ACC112 (cell line): ENCODE measurements around the gene CEP70.
"Not testable (repeated sequence)": the region's sequence is repeated elsewhere in the genome, so short reads cannot be mapped to it uniquely, and the experiment has no call there.

Experiments
- H2AFZ ChIP-seq: fragments of 200-600 bp; sonication (generic); one replicate; pipeline ENCODE4 v1.6.0; 2017; ENCODE audit warnings: antibody characterized with exemption, low read length; ENCODE audit not compliant: unreplicated experiment
- H3K27ac ChIP-seq: fragments of 200-600 bp; sonication (generic); 2 replicates; pipeline ENCODE4 v1.5.1; 2014; ENCODE audit warnings: low read depth, mild to moderate bottlenecking, antibody characterized with exemption, low read length, moderate library complexity
- H3K27me3 ChIP-seq: fragments of 200-600 bp; sonication (generic); 2 replicates; pipeline ENCODE4 v1.6.1; 2014; ENCODE audit warnings: mild to moderate bottlenecking, antibody characterized with exemption, low read length, moderate library complexity, mixed read lengths; ENCODE audit not compliant: insufficient read depth
- H3K36me3 ChIP-seq: fragments of 200-600 bp; sonication (generic); 2 replicates; pipeline ENCODE4 v1.6.1; 2016; ENCODE audit warnings: mild to moderate bottlenecking, antibody characterized with exemption, low read length, moderate library complexity, mixed read lengths; ENCODE audit not compliant: insufficient read depth
- H3K4me1 ChIP-seq: fragments of 200-600 bp; sonication (generic); one replicate; pipeline ENCODE4 v1.6.1; 2016; ENCODE audit warnings: low read length, mixed read lengths; ENCODE audit not compliant: insufficient read depth, unreplicated experiment, control insufficient read depth
- H3K4me3 ChIP-seq: fragments of 200-600 bp; sonication (generic); 2 replicates; pipeline ENCODE4 v1.5.1; 2014; ENCODE audit warnings: mild to moderate bottlenecking, low read depth, low read length
- H3K79me2 ChIP-seq: fragments of 200-600 bp; sonication (generic); one replicate; pipeline ENCODE4 v1.6.0; 2016; ENCODE audit warnings: low read length; ENCODE audit not compliant: control insufficient read depth, unreplicated experiment, insufficient read depth

The CEP70 gene

GRCh38 chr3:138588445-138588844, 5.6 kb downstream of the CEP70 start:
- Histone ChIP-seq H3K27me3 (no peaks in the 10 kb centered on the region), H2AFZ (no peak overlapping the region), H3K79me2 (peaks cover 5% of the 10 kb centered on the region), H3K4me1 (peaks cover 4% of the 10 kb centered on the region), H3K27ac (no peak overlapping the region), H3K4me3 (no peak overlapping the region), H3K36me3 (0 out of 2 replicates have a peak, but pooled peaks cover 3% of the 10 kb centered on the region)

GRCh38 chr3:138587374-138587773, 6.7 kb downstream of the CEP70 start:
- H3K27ac ChIP-seq: no peak overlapping the region
- H3K36me3 ChIP-seq: 0 out of 2 replicates have a peak, but pooled peaks cover 3% of the 10 kb centered on the region
- H2AFZ ChIP-seq: no peak overlapping the region
- H3K79me2 ChIP-seq: peaks cover 2% of the 10 kb centered on the region
- H3K4me1 ChIP-seq: no peaks in the 10 kb centered on the region
- H3K4me3 ChIP-seq: no peak overlapping the region
- no peaks in the 10 kb centered on the region for H3K27me3 ChIP-seq

GRCh38 chr3:138578961-138579574, 15.0 kb downstream of the CEP70 start:
- H2AFZ ChIP-seq: no peak overlapping the region
- H3K4me1 ChIP-seq: peaks cover 4% of the 10 kb centered on the region
- peaks cover 16% of the 10 kb centered on the region for H3K79me2 ChIP-seq
- H3K27ac ChIP-seq: no peak overlapping the region
- H3K36me3 ChIP-seq: no peaks in the 10 kb centered on the region
- H3K27me3 ChIP-seq: no peaks in the 10 kb centered on the region
- H3K4me3 ChIP-seq: no peak overlapping the region

GRCh38 chr3:138578141-138578540, 15.9 kb downstream of the CEP70 start:
- H3K27ac ChIP-seq: peak overlapping the region; percentile 9; the same call in 1 of the 2 replicates
- H3K79me2 ChIP-seq: peaks cover 16% of the 10 kb centered on the region
- H3K4me1 ChIP-seq: peaks cover 4% of the 10 kb centered on the region
- H3K27me3 ChIP-seq: no peaks in the 10 kb centered on the region
- peak overlapping the region; percentile 25; the same call in 1 of the 2 replicates for H3K4me3 ChIP-seq
- peaks cover 5% of the 10 kb centered on the region; the same call in 1 of the 2 replicates for H3K36me3 ChIP-seq
- peak overlapping the region; percentile 89 for H2AFZ ChIP-seq

- Histone ChIP-seq H3K27me3 (no peaks in the 10 kb centered on the region), H3K4me3 (no peak overlapping the region), H2AFZ (no peak overlapping the region), H3K36me3 (peaks cover 12% of the 10 kb centered on the region), H3K27ac (no peak overlapping the region), H3K79me2 (peaks cover 4% of the 10 kb centered on the region), H3K4me1 (peaks cover 3% of the 10 kb centered on the region)
These were observed 20.9 kb downstream of the CEP70 start for GRCh38 chr3:138573138-138573537.

GRCh38 chr3:138569624-138570023, 24.4 kb downstream of the CEP70 start:
- peaks cover 12% of the 10 kb centered on the region for H3K36me3 ChIP-seq
- not testable (repeated sequence) for H3K79me2 ChIP-seq

GRCh38 chr3:138569090-138569489, 25.0 kb downstream of the CEP70 start:
- H3K27me3 ChIP-seq: no peaks in the 10 kb centered on the region
- no peak overlapping the region for H3K4me3 ChIP-seq
- H3K36me3 ChIP-seq: peaks cover 12% of the 10 kb centered on the region

More at GRCh38 chr3:138569624-138570023, 24.4 kb downstream of the CEP70 start:
- not testable (repeated sequence) for H3K4me3 ChIP-seq, H3K27ac ChIP-seq, H3K4me1 ChIP-seq, H2AFZ ChIP-seq, H3K27me3 ChIP-seq

GRCh38 chr3:138567403-138567802, 26.7 kb downstream of the CEP70 start:
- no peaks in the 10 kb centered on the region for H3K27me3 ChIP-seq
- no peak overlapping the region for H3K27ac ChIP-seq
- no peaks in the 10 kb centered on the region for H3K79me2 ChIP-seq
- H2AFZ ChIP-seq: no peak overlapping the region
- H3K4me1 ChIP-seq: no peaks in the 10 kb centered on the region
- H3K36me3 ChIP-seq: peaks cover 4% of the 10 kb centered on the region; the same call in 1 of the 2 replicates
- H3K4me3 ChIP-seq: no peak overlapping the region

More at GRCh38 chr3:138569090-138569489, 25.0 kb downstream of the CEP70 start:
- Histone ChIP-seq H2AFZ (no peak overlapping the region), H3K4me1 (no peaks in the 10 kb centered on the region), H3K27ac (no peak overlapping the region), H3K79me2 (no peaks in the 10 kb centered on the region)

GRCh38 chr3:138566293-138566692, 27.8 kb downstream of the CEP70 start:
- H3K27me3 ChIP-seq, H2AFZ ChIP-seq, H3K4me3 ChIP-seq, H3K4me1 ChIP-seq, H3K27ac ChIP-seq, H3K79me2 ChIP-seq, H3K36me3 ChIP-seq: not testable (repeated sequence)

- not testable (repeated sequence) for H3K79me2 ChIP-seq, H3K4me3 ChIP-seq, H3K4me1 ChIP-seq, H3K36me3 ChIP-seq, H2AFZ ChIP-seq, H3K27me3 ChIP-seq, H3K27ac ChIP-seq
These were observed 31.2 kb downstream of the CEP70 start for GRCh38 chr3:138562902-138563301.

GRCh38 chr3:138560501-138560900, 33.6 kb downstream of the CEP70 start:
- no peaks in the 10 kb centered on the region for H3K79me2 ChIP-seq
- no peak overlapping the region for H3K4me3 ChIP-seq
- no peaks in the 10 kb centered on the region for H3K4me1 ChIP-seq
- no peak overlapping the region for H3K27ac ChIP-seq
- no peaks in the 10 kb centered on the region for H3K27me3 ChIP-seq
- H3K36me3 ChIP-seq: peaks cover 4% of the 10 kb centered on the region; the same call in 1 of the 2 replicates
- no peak overlapping the region for H2AFZ ChIP-seq
